Limb (tissue), 2 donors: ENCODE results near the gene CENPM.

Experiments used
- DNase-seq, 2 donors: peaks; one replicate each; pipeline ENCODE4 v3.0.0-alpha.2; 2016; ENCODE audit errors: extremely low spot score in 2 of 2

Gene CENPM

GRCh38 chr22:41915035-41915785 is 31.7 kb downstream of the CENPM start, which contains the start of gene SHISA8:
Gene SHISA8 (minus strand): TSS chr22:41915074. CDS start chr22:41914667, 407 bp downstream.
- peak in 1 of 2 donors; percentile 83 for DNase-seq

GRCh38 chr22:41914611-41915034 is 32.3 kb downstream of the CENPM start:
- DNase-seq = no peak

- no peak for DNase-seq
Measured at GRCh38 chr22:41913842-41914534, 33.0 kb downstream of the CENPM start.

GRCh38 chr22:41913040-41913719 is 33.8 kb downstream of the CENPM start:
- no peak for DNase-seq

GRCh38 chr22:41912338-41913039 is 34.5 kb downstream of the CENPM start:
- DNase-seq = no peak

- DNase-seq = no peak
Measured at GRCh38 chr22:41911001-41911611, 35.8 kb downstream of the CENPM start.

- peak in 1 of 2 donors; percentile 61 for DNase-seq
Measured at GRCh38 chr22:41910050-41911000, 36.6 kb downstream of the CENPM start.

GRCh38 chr22:41909310-41910049 is 37.5 kb downstream of the CENPM start:
- no peak for DNase-seq

- no peak for DNase-seq
Measured at GRCh38 chr22:41908411-41909309, 38.3 kb downstream of the CENPM start.

- no peak for DNase-seq
Measured at GRCh38 chr22:41907436-41908401, 39.2 kb downstream of the CENPM start.

GRCh38 chr22:41906822-41907221 is 40.1 kb downstream of the CENPM start:
- DNase-seq = no peak

- no peak for DNase-seq
Measured at GRCh38 chr22:41905411-41906202, 41.3 kb downstream of the CENPM start.

- no peak for DNase-seq
Measured at GRCh38 chr22:41904450-41905410, 42.2 kb downstream of the CENPM start.

- DNase-seq = no peak
Measured at GRCh38 chr22:41902932-41903421, 44.0 kb downstream of the CENPM start.

GRCh38 chr22:41902016-41902415 is 44.9 kb downstream of the CENPM start:
- DNase-seq = no peak
